ENCODE results near the gene MRPS11.

GRCh38 chr15:88497109-88497765 is 29.7 kb downstream of the MRPS11 start:
- TF ChIP-seq POLR2A (IDR thresholded peaks at IDR 0.05; ENCODE audit: low read length) (no peak), GATA1 (IDR thresholded peaks at IDR 0.05; ENCODE audit: low read depth, low read length) (no peak)
